Measurements from ENCODE around the gene DOK3. TPM values are rescaled to one million over a fixed set of nuclear protein-coding genes. Genes with fewer than 3 reads are reported as not detected.

DOK3 gene
- total RNA-seq, 1 donor from 2014 or later: 7.2 TPM

GRCh38 chr5:177511796-177512675, 2.4 kb upstream of the DOK3 start:
- no peak overlapping the region for H3K4me3 Mint-ChIP-seq (ENCODE audit: unreplicated experiment)

DNA sequence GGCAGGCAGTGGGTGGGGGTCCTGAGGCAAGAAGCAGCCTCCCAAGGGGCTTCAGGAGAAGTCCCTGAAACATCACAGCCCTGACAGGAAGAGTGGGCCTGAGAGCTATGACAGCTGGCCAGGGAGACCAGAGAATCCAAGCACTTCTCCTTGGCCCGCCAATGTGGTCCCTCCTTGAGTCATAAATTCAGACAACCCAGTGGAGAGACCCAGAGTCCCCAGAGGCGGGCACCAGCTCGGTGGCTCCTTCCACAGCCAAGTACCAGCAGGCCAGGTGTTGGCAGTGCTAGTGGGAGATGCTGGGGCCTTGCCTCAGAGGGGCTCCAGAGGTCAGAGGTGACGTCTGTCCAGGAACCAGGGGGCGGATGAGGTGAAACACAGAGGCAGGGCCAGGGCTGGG, 1.6 kb upstream of the DOK3 start:
- H3K36me3 Mint-ChIP-seq (ENCODE audit: unreplicated experiment): peaks cover 20% of the 10 kb centered on the region
- TF ChIP-seq CTCF (IDR thresholded peaks at IDR 0.05): no peak
- DNase-seq (ENCODE audit: extremely low spot score, unreplicated experiment): no peak
- peaks cover 13% of the 10 kb centered on the region for H3K4me1 Mint-ChIP-seq (ENCODE audit: unreplicated experiment)
- no peak overlapping the region for H3K4me3 Mint-ChIP-seq (ENCODE audit: unreplicated experiment)
- H3K9me3 Mint-ChIP-seq (ENCODE audit: unreplicated experiment): no peaks in the 10 kb centered on the region
- H3K27ac Mint-ChIP-seq (ENCODE audit: unreplicated experiment): no peak overlapping the region
- H3K27me3 Mint-ChIP-seq (ENCODE audit: unreplicated experiment): no peaks in the 10 kb centered on the region

More at GRCh38 chr5:177511796-177512675, 2.4 kb upstream of the DOK3 start:
- Mint-ChIP-seq H3K4me1 (ENCODE audit: unreplicated experiment) (peaks cover 19% of the 10 kb centered on the region), H3K9me3 (ENCODE audit: unreplicated experiment) (no peaks in the 10 kb centered on the region), H3K27ac (ENCODE audit: unreplicated experiment) (no peak overlapping the region), H3K36me3 (ENCODE audit: unreplicated experiment) (peaks cover 20% of the 10 kb centered on the region), H3K27me3 (ENCODE audit: unreplicated experiment) (no peaks in the 10 kb centered on the region)
- TF ChIP-seq CTCF (IDR thresholded peaks at IDR 0.05): no peak
- no peak for DNase-seq (ENCODE audit: extremely low spot score, unreplicated experiment)

DNA sequence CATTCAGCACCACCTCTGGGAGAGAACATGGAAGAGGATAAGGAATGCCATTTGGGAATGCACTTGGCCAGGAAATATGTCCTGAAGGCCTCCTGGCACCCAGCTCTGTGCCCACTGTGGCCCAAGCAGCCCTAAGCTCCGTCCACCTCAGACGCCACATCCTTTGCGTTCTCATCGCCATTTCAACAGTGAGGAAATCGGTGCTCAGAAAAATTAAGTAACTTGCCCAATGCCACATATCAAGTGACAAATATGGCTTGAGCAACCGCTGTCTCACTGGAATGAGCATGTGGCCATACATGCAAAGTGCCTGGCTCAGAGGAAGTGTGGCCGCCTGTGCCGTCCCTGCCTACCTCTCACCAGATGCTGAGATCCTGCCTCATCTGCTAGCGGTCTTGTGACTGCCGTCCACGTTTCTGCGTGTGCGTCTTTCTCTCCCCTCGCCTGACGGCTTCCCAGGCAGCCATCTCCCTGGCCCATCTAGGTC, 984 bp upstream of the DOK3 start:
- H3K27ac Mint-ChIP-seq (ENCODE audit: unreplicated experiment): no peak overlapping the region
- no peaks in the 10 kb centered on the region for H3K9me3 Mint-ChIP-seq (ENCODE audit: unreplicated experiment)

GRCh38 chr5:177509991-177510566, 453 bp upstream of the DOK3 start:
- TF ChIP-seq CTCF (IDR thresholded peaks at IDR 0.05): no peak
- peaks cover 2% of the 10 kb centered on the region for H3K4me1 Mint-ChIP-seq (ENCODE audit: unreplicated experiment)
- no peak overlapping the region for H3K27ac Mint-ChIP-seq (ENCODE audit: unreplicated experiment)
- no peaks in the 10 kb centered on the region for H3K27me3 Mint-ChIP-seq (ENCODE audit: unreplicated experiment)
- no peaks in the 10 kb centered on the region for H3K9me3 Mint-ChIP-seq (ENCODE audit: unreplicated experiment)
- H3K4me3 Mint-ChIP-seq (ENCODE audit: unreplicated experiment): no peak overlapping the region
- no peak for DNase-seq (ENCODE audit: extremely low spot score, unreplicated experiment)
- peaks cover 13% of the 10 kb centered on the region for H3K36me3 Mint-ChIP-seq (ENCODE audit: unreplicated experiment)

More for the DNA sequence above, 984 bp upstream of the DOK3 start:
- DNase-seq (ENCODE audit: extremely low spot score, unreplicated experiment): no peak
- Mint-ChIP-seq H3K4me3 (ENCODE audit: unreplicated experiment) (no peak overlapping the region), H3K36me3 (ENCODE audit: unreplicated experiment) (peaks cover 18% of the 10 kb centered on the region), H3K27me3 (ENCODE audit: unreplicated experiment) (no peaks in the 10 kb centered on the region), H3K4me1 (ENCODE audit: unreplicated experiment) (peaks cover 8% of the 10 kb centered on the region)
- no peak for TF ChIP-seq CTCF (IDR thresholded peaks at IDR 0.05)

- Mint-ChIP-seq H3K4me3 (ENCODE audit: unreplicated experiment) (no peak overlapping the region), H3K9me3 (ENCODE audit: unreplicated experiment) (no peaks in the 10 kb centered on the region), H3K27ac (ENCODE audit: unreplicated experiment) (no peak overlapping the region), H3K27me3 (ENCODE audit: unreplicated experiment) (no peaks in the 10 kb centered on the region), H3K4me1 (ENCODE audit: unreplicated experiment) (peaks cover 2% of the 10 kb centered on the region), H3K36me3 (ENCODE audit: unreplicated experiment) (peaks cover 8% of the 10 kb centered on the region)
- no peak for DNase-seq (ENCODE audit: extremely low spot score, unreplicated experiment)
- TF ChIP-seq CTCF (IDR thresholded peaks at IDR 0.05): no peak
These were observed 789 bp downstream of the DOK3 start for GRCh38 chr5:177508837-177509236.
